H1 (cell line): ENCODE results near the gene VSTM2B. TPM values are rescaled to one million over a fixed set of nuclear protein-coding genes. Genes with fewer than 3 reads are reported as not detected.

Experiments used
- CTCF ChIA-PET: fragments of 300-600 bp; sonication (Branson Sonifier 250); formaldehyde crosslinking; loops from one replicate; lab custom pipeline; 2021; ENCODE audit not compliant: partially characterized antibody; lab: Charles Lee
- POLR2A ChIA-PET: fragments of 300-600 bp; sonication (Branson Sonifier 250); formaldehyde crosslinking; loops from one replicate; lab custom pipeline; 2021; ENCODE audit warnings: inconsistent platforms; ENCODE audit not compliant: partially characterized antibody; lab: Charles Lee
- DNase-seq, 2 experiments: peaks; one replicate each; pipeline versions ENCODE4 v3.0.0 to v3.0.0-alpha.2; 2010 to 2022; ENCODE audit warnings: low spot score in 2 of 2, low read depth in 1 of 2, mixed read lengths in 1 of 2
- FAIRE-seq: peaks from 2 replicates; lab custom pipeline; 2011; peaks lifted over from hg19 to GRCh38; lab: Jason Lieb, UNC
- H2AFZ ChIP-seq: 2 replicates; pipeline ENCODE4 v1.8.1; 2012; ENCODE audit warnings: low read length, inconsistent platforms
- H2AK5ac ChIP-seq: 2 replicates; pipeline ENCODE4 v1.6.1; 2013; ENCODE audit warnings: low read depth, low read length
- H2BK120ac ChIP-seq: replicated peaks from 2 replicates; pipeline ENCODE3; 2013; ENCODE audit warnings: low read depth, low read length, inconsistent platforms
- H2BK12ac ChIP-seq: 2 replicates; pipeline ENCODE4 v1.6.1; 2013; ENCODE audit warnings: low read depth, low read length
- H2BK15ac ChIP-seq: 2 replicates; pipeline ENCODE4 v1.6.1; 2013; ENCODE audit warnings: low read length
- H2BK20ac ChIP-seq: 2 replicates; pipeline ENCODE4 v1.6.1; 2013; ENCODE audit warnings: low read length
- H2BK5ac ChIP-seq: 2 replicates; pipeline ENCODE4 v1.6.1; 2013; ENCODE audit warnings: low read depth, low read length
- H3K14ac ChIP-seq: 2 replicates; pipeline ENCODE4 v1.6.1; 2013; ENCODE audit warnings: inconsistent platforms; ENCODE audit not compliant: insufficient read length
- H3K18ac ChIP-seq: 2 replicates; pipeline ENCODE4 v1.6.1; 2013; ENCODE audit warnings: low read length; ENCODE audit errors: extremely low read depth
- H3K23ac ChIP-seq: 2 replicates; pipeline ENCODE4 v1.6.1; 2013; ENCODE audit warnings: inconsistent platforms; ENCODE audit not compliant: insufficient read length
- H3K23me2 ChIP-seq: 2 replicates; pipeline ENCODE4 v1.6.1; 2013; ENCODE audit warnings: low read depth, low read length
- H3K27ac ChIP-seq: 2 replicates; pipeline ENCODE4 v1.6.1; 2011; ENCODE audit warnings: low read depth, low read length, inconsistent platforms
- H3K27me3 ChIP-seq, 4 experiments: replicated peaks in 1 of 4; 1 replicate in 1 of 4; 2 replicates in 3 of 4; pipeline versions ENCODE4 v1.6.1 to v1.8.1; 2011 to 2013; ENCODE audit warnings: low read length in 3 of 4, mild to moderate bottlenecking in 3 of 4, inconsistent platforms in 2 of 4, mixed read lengths in 2 of 4, moderate library complexity in 1 of 4; ENCODE audit not compliant: control insufficient read depth in 3 of 4, insufficient read depth in 3 of 4; ENCODE audit errors: extremely low read depth in 1 of 4
- H3K36me3 ChIP-seq, 4 experiments: 2 replicates each; pipeline versions ENCODE4 v1.6.1 to v1.8.1; 2011 to 2013; ENCODE audit warnings: mild to moderate bottlenecking in 4 of 4, low read length in 3 of 4, moderate library complexity in 2 of 4, control low read depth in 1 of 4, inconsistent platforms in 1 of 4; ENCODE audit not compliant: insufficient read depth in 4 of 4, control insufficient read depth in 2 of 4
- H3K4ac ChIP-seq: replicated peaks from 2 replicates; pipeline ENCODE3; 2013; ENCODE audit warnings: low read length, low read depth, mixed read lengths, inconsistent platforms; ENCODE audit not compliant: insufficient read length
- H3K4me1 ChIP-seq, 4 experiments: replicated peaks in 1 of 4; 1 replicate in 1 of 4; 2 replicates in 3 of 4; pipeline versions ENCODE4 v1.6.1 to v1.8.1; 2011 to 2013; ENCODE audit warnings: low read length in 3 of 4, inconsistent platforms in 2 of 4, mixed read lengths in 1 of 4; ENCODE audit not compliant: insufficient read depth in 4 of 4, control insufficient read depth in 3 of 4
- H3K4me2 ChIP-seq, 2 experiments: 2 replicates each; pipeline versions ENCODE4 v1.6.1 to v1.8.1; 2011 to 2013; ENCODE audit warnings: low read depth in 2 of 2, low read length in 2 of 2, control low read depth in 1 of 2, inconsistent platforms in 1 of 2, mild to moderate bottlenecking in 1 of 2; ENCODE audit not compliant: insufficient read depth in 1 of 2
- H3K4me3 ChIP-seq, 4 experiments: fragments of 200-600, 300-600 bp in 1 of 4; sonication (generic), shearing (Covaris generic), sonication (Bioruptor Twin) in 1 of 4; 2 replicates each; pipeline versions ENCODE4 v1.5.1 to v1.8.1; 2011 to 2016; ENCODE audit warnings: low read length in 4 of 4, low read depth in 3 of 4, control low read depth in 2 of 4, inconsistent platforms in 2 of 4, mild to moderate bottlenecking in 2 of 4, mixed read lengths in 1 of 4, moderate library complexity in 1 of 4; ENCODE audit not compliant: insufficient read depth in 2 of 4; ENCODE audit errors: extremely low read depth in 1 of 4
- H3K56ac ChIP-seq: replicated peaks from 2 replicates; pipeline ENCODE3; 2013; ENCODE audit warnings: low read depth, mild to moderate bottlenecking, mixed read lengths, low read length, inconsistent platforms; ENCODE audit not compliant: insufficient read length
- H3K79me1 ChIP-seq: 2 replicates; pipeline ENCODE4 v1.6.1; 2013; ENCODE audit warnings: low read depth, low read length, control low read depth
- H3K79me2 ChIP-seq, 2 experiments: 2 replicates each; pipeline versions ENCODE4 v1.6.1 to v1.8.1; 2012 to 2013; ENCODE audit warnings: low read length in 2 of 2, mild to moderate bottlenecking in 2 of 2, inconsistent platforms in 1 of 2; ENCODE audit not compliant: insufficient read depth in 2 of 2, control insufficient read depth in 1 of 2
- H3K9ac ChIP-seq, 4 experiments: replicated peaks in 1 of 4; 1 replicate in 1 of 4; 2 replicates in 3 of 4; pipeline versions ENCODE4 v1.6.1 to v1.8.1; 2011 to 2013; ENCODE audit warnings: low read depth in 3 of 4, low read length in 3 of 4, control low read depth in 2 of 4, mild to moderate bottlenecking in 2 of 4, moderate library complexity in 2 of 4, inconsistent platforms in 1 of 4; ENCODE audit errors: extremely low read depth in 1 of 4
- H3K9me3 ChIP-seq, 2 experiments: 2 replicates each; pipeline versions ENCODE4 v1.6.1 to v1.8.1; 2012 to 2013; ENCODE audit warnings: mild to moderate bottlenecking in 2 of 2, moderate library complexity in 2 of 2, control low read depth in 1 of 2, inconsistent platforms in 1 of 2, low read depth in 1 of 2, low read length in 1 of 2, mixed read lengths in 1 of 2; ENCODE audit not compliant: insufficient read depth in 2 of 2
- H4K20me1 ChIP-seq, 2 experiments: replicated peaks in 1 of 2; 2 replicates each; pipeline versions ENCODE3 to v1.8.1; 2011 to 2013; ENCODE audit warnings: inconsistent platforms in 2 of 2, low read length in 2 of 2, mild to moderate bottlenecking in 1 of 2; ENCODE audit not compliant: insufficient read depth in 2 of 2, control insufficient read depth in 1 of 2
- H4K5ac ChIP-seq: 2 replicates; pipeline ENCODE4 v1.6.1; 2013; ENCODE audit warnings: low read length, low read depth, mixed read lengths, inconsistent platforms; ENCODE audit not compliant: insufficient read length
- H4K8ac ChIP-seq: 2 replicates; pipeline ENCODE4 v1.8.0; 2013; ENCODE audit warnings: mild to moderate bottlenecking, moderate library complexity, low read length, inconsistent platforms; ENCODE audit not compliant: insufficient read depth; ENCODE audit errors: extremely low read depth
- H4K91ac ChIP-seq: replicated peaks from 2 replicates; pipeline ENCODE3; 2013; ENCODE audit warnings: low read length, mixed read lengths, inconsistent platforms; ENCODE audit not compliant: insufficient read length
- CREB1 ChIP-seq: IDR thresholded peaks from 2 replicates; pipeline ENCODE4 v1.6.1; 2012; ENCODE audit warnings: inconsistent platforms
- EP300 ChIP-seq, 2 experiments: IDR thresholded peaks; 1 replicate in 1 of 2; 2 replicates in 1 of 2; pipeline ENCODE4 v1.6.1; 2011 to 2012; ENCODE audit warnings: low read depth in 2 of 2, low read length in 2 of 2, mild to moderate bottlenecking in 2 of 2, borderline replicate concordance in 1 of 2, inconsistent platforms in 1 of 2, moderate library complexity in 1 of 2
- GABPA ChIP-seq: IDR thresholded peaks from 2 replicates; pipeline ENCODE4 v1.6.1; 2011; ENCODE audit warnings: mild to moderate bottlenecking, low read length, moderate library complexity, borderline replicate concordance; ENCODE audit not compliant: insufficient read depth
- GTF2F1 ChIP-seq: IDR thresholded peaks from 2 replicates; pipeline ENCODE4 v1.6.1; 2012; ENCODE audit warnings: low read depth, low read length, improper control_type of control experiment, borderline replicate concordance
- PHF8 ChIP-seq: fragments of 200-600 bp; sonication (generic); conservative IDR thresholded peaks from 2 replicates; pipeline ENCODE4 v1.7.1; 2012; ENCODE audit warnings: low read depth, mild to moderate bottlenecking, inconsistent platforms, low read length, moderate library complexity
- POLR2AphosphoS5 ChIP-seq: IDR thresholded peaks from 2 replicates; pipeline ENCODE4 v1.6.1; 2011; ENCODE audit warnings: low read depth, low read length
- POU5F1 ChIP-seq: IDR thresholded peaks from 2 replicates; pipeline ENCODE4 v1.6.1; 2011; ENCODE audit warnings: low read depth, mild to moderate bottlenecking, low read length, moderate library complexity
- RAD21 ChIP-seq, 2 experiments: IDR thresholded peaks in 1 of 2; conservative IDR thresholded peaks in 1 of 2; 2 replicates each; pipeline ENCODE4 v1.6.1; 2011; ENCODE audit warnings: low read depth in 2 of 2, low read length in 2 of 2, improper control_type of control experiment in 1 of 2, inconsistent platforms in 1 of 2, mild to moderate bottlenecking in 1 of 2, moderate library complexity in 1 of 2
- SUZ12 ChIP-seq: fragments of 200-600 bp; sonication (generic); IDR thresholded peaks from 2 replicates; pipeline ENCODE4 v1.6.1; 2012; ENCODE audit warnings: mild to moderate bottlenecking, inconsistent platforms, low read length, moderate library complexity, mixed read lengths
- TEAD4 ChIP-seq: IDR thresholded peaks from 2 replicates; pipeline ENCODE4 v1.6.1; 2012; ENCODE audit warnings: low read depth, low read length, inconsistent platforms, mixed read lengths
- WGBS, 2 experiments: shearing (Covaris generic) in 1 of 2; methylation state at CpG; one replicate each; pipeline versions ENCODE4 v1.1.6 to v1.1.7; 2013 to 2015; ENCODE audit warnings: low lambda C conversion rate in 2 of 2, mixed read lengths in 2 of 2, inconsistent platforms in 1 of 2, low coverage in 1 of 2, missing lambda C conversion rate in 1 of 2; ENCODE audit not compliant: insufficient replicate concordance in 2 of 2, insufficient coverage in 1 of 2, insufficient read length in 1 of 2; ENCODE audit errors: extremely low coverage in 1 of 2, missing lambda C conversion rate in 1 of 2; 5-methylcytosine and 5-hydroxymethylcytosine counted together
- polyA plus RNA-seq, 7 experiments: library from polyadenylated mRNA; depleted of rRNA in 3 of 7; stranded (reverse) in 5 of 7; unstranded in 2 of 7; fragments of >200 nt in 5 of 7; fragments of 200-250 nt in 2 of 7; gene quantifications; 1 replicate in 5 of 7; 2 replicates in 1 of 7; 4 replicates in 1 of 7; pipeline versions ENCODE4 v1.2.1 to v1.2.3, GENCODE V29; 2011 to 2013; ENCODE audit warnings: missing spikeins in 2 of 7, mixed read lengths in 2 of 7
- total RNA-seq: library from RNA; stranded (reverse); fragmentation: NEBNext Ultra II Directional; extraction: Animal tissue kit (Norgen Biotek cat#: 25700); gene quantifications from 2 replicates; pipeline ENCODE4 v1.2.1, GENCODE V29; 2021
- TF ChIP-seq, protein P1 (sequence below): IDR thresholded peaks from 2 replicates; pipeline ENCODE4 v1.6.1; 2011; ENCODE audit warnings: low read length, improper control_type of control experiment

VSTM2B gene
- total and polyA plus RNA-seq, 2 of the 8 experiments (the other 6 are each of a cell fraction or from before 2014, with no cell fraction given) = 0.82 to 1.5 TPM

DNA sequence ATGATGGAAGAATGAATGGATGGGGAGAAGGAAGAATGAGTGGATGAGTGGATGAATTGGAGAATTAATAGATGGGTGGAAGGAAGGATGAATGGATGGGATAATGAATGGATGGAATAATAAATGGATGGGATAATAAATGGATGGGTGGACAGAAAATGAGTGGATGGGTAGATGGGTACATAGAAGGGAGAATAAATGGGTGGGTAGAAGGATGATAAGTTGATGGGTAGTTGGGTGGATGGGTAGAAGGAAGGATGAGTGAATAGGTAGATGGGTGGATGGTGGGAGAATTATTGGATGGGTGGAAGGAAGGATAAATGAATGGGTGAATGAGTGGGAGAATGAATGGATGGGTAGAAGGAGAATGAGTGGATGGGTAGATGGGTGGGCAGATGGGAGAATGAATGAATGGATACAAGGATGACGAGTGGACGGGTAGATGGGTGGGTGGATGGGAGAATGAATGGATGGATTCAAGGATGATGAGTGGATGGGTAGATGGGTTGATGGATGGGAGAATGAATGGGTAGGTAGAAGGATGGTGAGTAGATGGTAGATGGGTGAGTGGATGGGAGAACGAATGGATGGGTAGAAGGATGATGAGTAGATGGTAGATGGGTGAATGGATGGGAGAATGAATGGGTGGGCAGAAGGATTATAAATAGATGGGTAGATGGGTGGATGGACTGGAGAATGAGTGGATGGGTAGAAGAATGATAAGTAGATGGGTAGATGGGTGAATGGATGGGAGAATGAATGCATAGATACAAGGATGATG lies 15.9 kb downstream of the VSTM2B start:
- no peak overlapping the region for H3K9ac ChIP-seq
- H3K4ac ChIP-seq = no peak overlapping the region
- no peak overlapping the region for H2BK120ac ChIP-seq
- H3K27me3 ChIP-seq = no peaks in the 10 kb centered on the region
- DNase-seq = no peak
- peaks cover 17% of the 10 kb centered on the region; the same call in 1 of the 2 replicates for H3K23me2 ChIP-seq
- peaks cover 0 to 3% (median 0%) of the 10 kb centered on the region in 4 experiments; a peak in 2 of 7 replicates for H3K4me1 ChIP-seq
- no peak overlapping the region for H2BK20ac ChIP-seq
- ChIA-PET CTCF (no interaction called here), POLR2A (no interaction called here)
- no peak overlapping the region for H4K5ac ChIP-seq
- H2AFZ ChIP-seq = no peak overlapping the region
- no peak overlapping the region for H3K4me2 ChIP-seq
- H3K18ac ChIP-seq = no peak overlapping the region
- H3K36me3 ChIP-seq = no peaks in the 10 kb centered on the region
- H3K79me2 ChIP-seq = no peaks in the 10 kb centered on the region
- H2BK12ac ChIP-seq = no peak overlapping the region
- H2AK5ac ChIP-seq = no peak overlapping the region
- H3K4me3 ChIP-seq = no peak overlapping the region
- no peak overlapping the region for H3K23ac ChIP-seq
- H4K91ac ChIP-seq = no peak overlapping the region
- 86 to 100% methylated on average over 3 of the region's 3 CpGs for WGBS, 2 experiments
- H3K79me1 ChIP-seq = no peaks in the 10 kb centered on the region
- H2BK5ac ChIP-seq = no peak overlapping the region
- H4K8ac ChIP-seq = no peak overlapping the region
- no peak overlapping the region for H3K27ac ChIP-seq
- H4K20me1 ChIP-seq = peaks cover 0 to 3% of the 10 kb centered on the region in 2 experiments
- no peak overlapping the region for H3K14ac ChIP-seq
- FAIRE-seq = no peak
- no peaks in the 10 kb centered on the region for H3K9me3 ChIP-seq
- H3K56ac ChIP-seq = no peak overlapping the region
- no peak overlapping the region for H2BK15ac ChIP-seq
- no peak for TF ChIP-seq TEAD4
- no peak for TF ChIP-seq GTF2F1
- no peak for TF ChIP-seq CREB1
- TF ChIP-seq GABPA = no peak
- no peak for TF ChIP-seq EP300 (IDR thresholded peaks at IDR 0.05; ENCODE audit: borderline replicate concordance in 1 of 2, low read depth in 2 of 2, low read length in 2 of 2)
- no peak for TF ChIP-seq SUZ12
- TF ChIP-seq POLR2AphosphoS5 = no peak
- TF ChIP-seq, protein P1, sequence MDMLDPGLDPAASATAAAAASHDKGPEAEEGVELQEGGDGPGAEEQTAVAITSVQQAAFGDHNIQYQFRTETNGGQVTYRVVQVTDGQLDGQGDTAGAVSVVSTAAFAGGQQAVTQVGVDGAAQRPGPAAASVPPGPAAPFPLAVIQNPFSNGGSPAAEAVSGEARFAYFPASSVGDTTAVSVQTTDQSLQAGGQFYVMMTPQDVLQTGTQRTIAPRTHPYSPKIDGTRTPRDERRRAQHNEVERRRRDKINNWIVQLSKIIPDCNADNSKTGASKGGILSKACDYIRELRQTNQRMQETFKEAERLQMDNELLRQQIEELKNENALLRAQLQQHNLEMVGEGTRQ = no peak
- TF ChIP-seq PHF8 = no peak
- no peak for TF ChIP-seq RAD21 (IDR thresholded peaks at IDR 0.05 in 1 of 2, conservative IDR thresholded peaks at IDR 0.05 in 1 of 2; ENCODE audit: low read depth in 2 of 2, low read length in 2 of 2)
- no peak for TF ChIP-seq POU5F1
